ENCODE data around the gene ZNF691. TPM values are rescaled to one million over a fixed set of nuclear protein-coding genes. Genes with fewer than 3 reads are reported as not detected.
"Not testable (repeated sequence)": the region's sequence is repeated elsewhere in the genome, so short reads cannot be mapped to it uniquely, and the experiment has no call there.

ZNF691 gene
- total RNA-seq, 4 donors from 2014 or later, result 10.0 to 14.2 (median 12.7) TPM

GRCh38 chr1:42852608-42852980 lies 6.2 kb downstream of the ZNF691 start:
- intact Hi-C loops (cut with DNase I), result no loop called here
- H3K4me3 ChIP-seq, result no peak overlapping the region
- no peaks in the 10 kb centered on the region for H3K9me3 ChIP-seq
- no peaks in the 10 kb centered on the region for H3K27me3 ChIP-seq
- peaks cover 8 to 31% (median 27%) of the 10 kb centered on the region in 4 donors for H3K36me3 ChIP-seq
- H3K4me1 ChIP-seq, result peaks cover 5 to 9% (median 5%) of the 10 kb centered on the region in 4 donors
- no peak for DNase-seq (ENCODE audit: extremely low spot score)
- no peak for TF ChIP-seq POLR2A (IDR thresholded peaks at IDR 0.05; ENCODE audit: low read depth)
- TF ChIP-seq POLR2AphosphoS5 (IDR thresholded peaks at IDR 0.05), result no peak
- TF ChIP-seq EP300 (IDR thresholded peaks at IDR 0.05), result no peak
- TF ChIP-seq CTCF (IDR thresholded peaks at IDR 0.05), result no peak
- H3K27ac ChIP-seq (replicated peaks in 1 of 4), result no peak overlapping the region
- 40% methylated on average over 2 of the region's 2 CpGs for WGBS

DNA sequence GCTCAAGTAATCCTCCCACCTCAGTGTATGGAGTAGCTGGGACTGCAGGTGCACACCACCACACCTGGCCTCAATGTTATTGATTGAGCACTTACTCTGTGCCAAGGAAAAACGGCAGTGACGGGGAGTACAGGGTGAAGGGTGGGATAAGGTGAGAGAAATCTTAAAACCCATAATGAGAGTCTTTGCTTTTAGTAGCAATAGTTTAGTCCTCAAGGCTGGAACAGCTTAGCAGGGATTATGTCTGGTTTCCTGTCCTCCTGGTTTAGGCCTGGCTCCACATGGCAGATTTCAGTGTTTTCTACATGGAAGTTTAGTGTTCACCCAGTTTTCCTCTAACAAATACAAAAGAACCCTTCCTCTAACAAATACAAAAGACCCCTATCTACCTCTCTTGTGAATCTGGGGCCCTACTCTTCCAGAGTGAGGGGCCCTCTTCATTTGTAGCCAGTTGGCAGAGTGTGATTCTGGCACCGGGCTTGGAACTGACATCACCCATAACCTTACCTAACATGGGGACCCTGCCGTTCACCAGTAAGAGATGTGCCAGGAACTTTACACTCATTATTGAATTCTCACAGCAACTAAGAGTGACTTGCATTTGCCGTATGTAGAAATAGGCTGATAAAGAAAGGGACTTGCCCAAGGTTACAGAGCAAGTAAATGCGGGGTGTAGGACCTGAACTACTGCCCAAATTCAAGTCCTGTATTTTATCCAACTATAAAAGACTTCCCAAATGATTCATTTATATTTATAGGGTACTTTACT lies 6.9 kb downstream of the ZNF691 start:
- DNase-seq (ENCODE audit: extremely low spot score), result no peak
- TF ChIP-seq POLR2AphosphoS5 (IDR thresholded peaks at IDR 0.05) (no peak), POLR2A (IDR thresholded peaks at IDR 0.05; ENCODE audit: low read depth) (no peak), CTCF (IDR thresholded peaks at IDR 0.05) (no peak), EP300 (IDR thresholded peaks at IDR 0.05) (no peak)
- peaks cover 0 to 2% (median 0%) of the 10 kb centered on the region in 4 donors for H3K4me1 ChIP-seq
- no peaks in the 10 kb centered on the region for H3K9me3 ChIP-seq
- H3K27ac ChIP-seq (replicated peaks in 1 of 4), result no peak overlapping the region
- H3K4me3 ChIP-seq, result no peak overlapping the region
- intact Hi-C loops (cut with DNase I), result no loop called here
- H3K27me3 ChIP-seq, result no peaks in the 10 kb centered on the region
- WGBS, result 83% methylated on average over 6 of the region's 6 CpGs
- H3K36me3 ChIP-seq, result peaks cover 8 to 31% (median 27%) of the 10 kb centered on the region in 4 donors

DNA sequence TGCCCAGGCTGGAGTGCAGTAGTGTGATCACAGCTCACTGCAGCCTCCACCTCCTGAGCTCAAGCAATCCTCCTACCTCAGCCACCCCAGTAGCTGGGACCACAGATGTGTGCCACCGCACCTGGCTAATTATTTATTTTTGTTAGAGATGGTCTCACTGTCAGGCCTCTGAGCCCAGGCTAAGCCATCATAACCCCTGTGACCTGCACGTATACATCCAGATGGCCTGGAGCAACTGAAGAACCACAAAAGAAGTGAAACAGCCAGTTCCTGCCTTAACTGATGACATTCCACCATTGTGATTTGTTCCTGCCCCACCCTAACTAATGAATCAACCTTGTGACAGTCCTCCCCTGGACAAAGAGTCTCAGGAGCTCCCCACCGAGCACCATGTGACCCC lies 10.1 kb downstream of the ZNF691 start:
- H3K4me3 ChIP-seq; H3K9me3 ChIP-seq; H3K4me1 ChIP-seq; H3K27me3 ChIP-seq; intact Hi-C loops (cut with DNase I); H3K27ac ChIP-seq (replicated peaks in 1 of 4); DNase-seq (ENCODE audit: extremely low spot score): not testable (repeated sequence)
- H3K36me3 ChIP-seq, result peaks cover 2 to 13% (median 6%) of the 10 kb centered on the region in 4 donors
- WGBS, result 100% methylated on average over 2 of the region's 3 CpGs

DNA sequence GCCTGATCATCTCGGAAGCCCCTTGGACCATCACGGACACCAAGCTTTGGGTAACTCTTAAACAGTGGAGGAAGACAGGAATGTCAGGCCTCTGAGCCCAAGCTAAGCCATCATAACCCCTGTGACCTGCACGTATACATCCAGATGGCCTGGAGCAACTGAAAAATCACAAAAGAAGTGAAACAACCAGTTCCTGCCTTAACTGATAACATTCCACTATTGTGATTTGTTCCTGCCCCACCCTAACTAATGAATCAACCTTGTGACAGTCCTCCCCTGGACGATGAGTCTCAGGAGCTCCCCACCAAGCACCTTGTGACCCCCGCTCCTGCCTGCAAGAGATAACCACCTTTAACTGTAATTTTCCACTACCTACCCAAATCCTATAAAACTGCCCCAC lies 13.0 kb downstream of the ZNF691 start:
- WGBS, result 72% methylated on average over 5 of the region's 5 CpGs
- H3K36me3 ChIP-seq; H3K27ac ChIP-seq (replicated peaks in 1 of 4); H3K9me3 ChIP-seq; DNase-seq (ENCODE audit: extremely low spot score); intact Hi-C loops (cut with DNase I); H3K4me1 ChIP-seq; H3K4me3 ChIP-seq: not testable (repeated sequence)
- H3K27me3 ChIP-seq, result peaks cover 0 to 19% (median 0%) of the 10 kb centered on the region in 4 donors

GRCh38 chr1:42860339-42861013 lies 14.1 kb downstream of the ZNF691 start:
- no peak for TF ChIP-seq POLR2A (IDR thresholded peaks at IDR 0.05; ENCODE audit: low read depth)
- no peak for TF ChIP-seq EP300 (IDR thresholded peaks at IDR 0.05)
- no peak for TF ChIP-seq CTCF (IDR thresholded peaks at IDR 0.05)
- TF ChIP-seq POLR2AphosphoS5 (IDR thresholded peaks at IDR 0.05), result no peak
- H3K27me3 ChIP-seq, result peaks cover 0 to 19% (median 0%) of the 10 kb centered on the region in 4 donors
- H3K4me3 ChIP-seq, result no peak overlapping the region
- H3K9me3 ChIP-seq, result no peaks in the 10 kb centered on the region
- no peak overlapping the region for H3K27ac ChIP-seq (replicated peaks in 1 of 4)
- WGBS, result 87% methylated on average over 4 of the region's 4 CpGs
- intact Hi-C loops (cut with DNase I), result no loop called here
- no peak for DNase-seq (ENCODE audit: extremely low spot score)
- H3K36me3 ChIP-seq, result no peaks in the 10 kb centered on the region
- H3K4me1 ChIP-seq, result no peaks in the 10 kb centered on the region

Data from esophagus muscularis mucosa (tissue), 4 donors.